Thymus (tissue), 11 donors: ENCODE results near the gene LRRC58. TPM values are rescaled to one million over a fixed set of nuclear protein-coding genes. Genes with fewer than 3 reads are reported as not detected.
"Not testable (repeated sequence)": the region's sequence is repeated elsewhere in the genome, so short reads cannot be mapped to it uniquely, and the experiment has no call there.

ENCODE experiments used
- DNase-seq, 9 donors: peaks; one replicate each; pipeline ENCODE4 v3.0.0-alpha.2; 2013; ENCODE audit warnings: low spot score in 9 of 9, low read depth in 6 of 9, missing footprints in 1 of 9
- H3K27ac ChIP-seq, 2 donors: one replicate each; pipeline ENCODE4 v1.5.1; 2013; ENCODE audit warnings: control low read depth in 1 of 2, low read depth in 1 of 2, low read length in 1 of 2, mild to moderate bottlenecking in 1 of 2, moderate library complexity in 1 of 2
- H3K27me3 ChIP-seq, 2 donors: one replicate each; pipeline ENCODE4 v1.5.1; 2013; ENCODE audit warnings: low read length in 1 of 2; ENCODE audit not compliant: control insufficient read depth in 2 of 2, insufficient read depth in 1 of 2
- H3K36me3 ChIP-seq, 2 donors: one replicate each; pipeline ENCODE4 v1.5.1; 2013; ENCODE audit warnings: low read length in 1 of 2, mild to moderate bottlenecking in 1 of 2, moderate library complexity in 1 of 2; ENCODE audit not compliant: control insufficient read depth in 2 of 2, insufficient read depth in 2 of 2
- H3K4me1 ChIP-seq, 2 donors: one replicate each; pipeline ENCODE4 v1.5.1; 2013; ENCODE audit warnings: low read length in 2 of 2; ENCODE audit not compliant: control insufficient read depth in 2 of 2, insufficient read depth in 2 of 2
- H3K4me3 ChIP-seq, 2 donors: one replicate each; pipeline ENCODE4 v1.5.1; 2013; ENCODE audit warnings: low read length in 2 of 2, control low read depth in 1 of 2, mild to moderate bottlenecking in 1 of 2
- H3K9me3 ChIP-seq, 2 donors: one replicate each; pipeline ENCODE4 v1.5.1; 2013; ENCODE audit warnings: low read length in 1 of 2, mild to moderate bottlenecking in 1 of 2; ENCODE audit not compliant: control insufficient read depth in 2 of 2, insufficient read depth in 1 of 2
- WGBS: extraction: QIAGEN DNeasy Blood & Tissue Kit; methylation state at CpG from one replicate; pipeline ENCODE4 v1.1.7; 2013; 5-methylcytosine and 5-hydroxymethylcytosine counted together
- polyA plus RNA-seq: library from polyadenylated mRNA; stranded (reverse); fragments of 200-250 nt; gene quantifications from one replicate; pipeline ENCODE4 v1.2.3, GENCODE V29; 2013
- total RNA-seq: library from RNA; stranded (reverse); fragments of 120-200 nt; gene quantifications from one replicate; pipeline ENCODE4 v1.2.4, GENCODE V29; 2013
- donor health status: healthy.

Gene LRRC58
- total and polyA plus RNA-seq, 2 donors = 8.2 to 14.9 TPM

GRCh38 chr3:120326784-120327183 is 22.4 kb downstream of the LRRC58 start:
- WGBS = 98% methylated on average over 2 of the region's 2 CpGs
- H3K27me3 ChIP-seq = no peaks in the 10 kb centered on the region
- no peaks in the 10 kb centered on the region for H3K9me3 ChIP-seq
- peaks cover 5 to 28% of the 10 kb centered on the region in 2 donors for H3K36me3 ChIP-seq
- no peak for DNase-seq
- H3K27ac ChIP-seq = no peak overlapping the region
- no peak overlapping the region for H3K4me3 ChIP-seq
- H3K4me1 ChIP-seq = no peaks in the 10 kb centered on the region

DNA sequence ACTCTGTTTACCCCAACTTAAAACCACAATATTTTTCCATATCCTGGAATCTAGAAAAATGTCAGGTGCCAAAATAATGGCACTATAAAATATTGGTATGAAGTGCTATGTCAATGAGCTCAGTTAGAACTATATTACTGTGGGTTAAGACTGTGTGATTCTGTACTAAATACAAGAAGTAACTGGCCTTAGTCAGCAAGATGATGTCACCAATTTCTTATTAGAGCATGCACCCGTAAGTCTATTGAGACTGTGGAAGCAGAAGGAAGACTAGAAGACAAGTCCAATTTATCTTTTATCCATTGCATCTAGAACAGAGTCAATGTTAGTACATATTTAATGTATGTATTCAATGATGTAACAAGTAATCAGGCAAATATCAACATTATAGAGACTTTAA is 25.0 kb downstream of the LRRC58 start:
- no peak overlapping the region for H3K4me3 ChIP-seq
- H3K27me3 ChIP-seq = no peaks in the 10 kb centered on the region
- H3K4me1 ChIP-seq = no peaks in the 10 kb centered on the region
- no peak overlapping the region for H3K27ac ChIP-seq
- DNase-seq = no peak
- WGBS = 93% methylated on average over 1 of the region's 1 CpG
- no peaks in the 10 kb centered on the region for H3K9me3 ChIP-seq
- peaks cover 4 to 16% of the 10 kb centered on the region in 2 donors for H3K36me3 ChIP-seq

DNA sequence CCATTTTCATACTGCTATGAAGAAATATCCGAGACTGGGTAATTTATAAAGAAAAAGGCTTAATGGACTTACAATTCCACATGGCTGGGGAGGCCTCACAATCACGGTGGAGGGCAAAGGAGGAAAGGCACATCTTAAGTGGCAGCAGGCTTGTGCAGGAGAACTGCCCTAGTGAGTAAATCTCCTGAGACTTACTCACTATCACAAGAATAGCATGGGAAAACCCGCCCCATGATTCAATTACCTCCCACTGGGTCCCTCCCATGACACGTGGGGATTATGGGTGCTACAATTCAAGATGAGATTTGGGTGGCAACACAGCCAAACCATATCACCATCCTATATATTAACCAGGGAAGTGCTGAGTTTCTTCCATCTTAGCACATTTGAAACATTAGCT is 25.4 kb downstream of the LRRC58 start:
- not testable (repeated sequence) for H3K4me3 ChIP-seq, DNase-seq, H3K27me3 ChIP-seq, H3K4me1 ChIP-seq, H3K27ac ChIP-seq, H3K9me3 ChIP-seq
- 96% methylated on average over 4 of the region's 4 CpGs for WGBS
- H3K36me3 ChIP-seq = peaks cover 4 to 16% of the 10 kb centered on the region in 2 donors

GRCh38 chr3:120311863-120312794 is 37.0 kb downstream of the LRRC58 start:
- DNase-seq = no peak
- peaks cover 0 to 8% of the 10 kb centered on the region in 2 donors for H3K9me3 ChIP-seq
- H3K4me3 ChIP-seq = no peak overlapping the region
- no peak overlapping the region for H3K27ac ChIP-seq
- H3K4me1 ChIP-seq = no peaks in the 10 kb centered on the region
- no peaks in the 10 kb centered on the region for H3K27me3 ChIP-seq
- no peaks in the 10 kb centered on the region for H3K36me3 ChIP-seq
- WGBS = 96% methylated on average over 24 of the region's 24 CpGs

DNA sequence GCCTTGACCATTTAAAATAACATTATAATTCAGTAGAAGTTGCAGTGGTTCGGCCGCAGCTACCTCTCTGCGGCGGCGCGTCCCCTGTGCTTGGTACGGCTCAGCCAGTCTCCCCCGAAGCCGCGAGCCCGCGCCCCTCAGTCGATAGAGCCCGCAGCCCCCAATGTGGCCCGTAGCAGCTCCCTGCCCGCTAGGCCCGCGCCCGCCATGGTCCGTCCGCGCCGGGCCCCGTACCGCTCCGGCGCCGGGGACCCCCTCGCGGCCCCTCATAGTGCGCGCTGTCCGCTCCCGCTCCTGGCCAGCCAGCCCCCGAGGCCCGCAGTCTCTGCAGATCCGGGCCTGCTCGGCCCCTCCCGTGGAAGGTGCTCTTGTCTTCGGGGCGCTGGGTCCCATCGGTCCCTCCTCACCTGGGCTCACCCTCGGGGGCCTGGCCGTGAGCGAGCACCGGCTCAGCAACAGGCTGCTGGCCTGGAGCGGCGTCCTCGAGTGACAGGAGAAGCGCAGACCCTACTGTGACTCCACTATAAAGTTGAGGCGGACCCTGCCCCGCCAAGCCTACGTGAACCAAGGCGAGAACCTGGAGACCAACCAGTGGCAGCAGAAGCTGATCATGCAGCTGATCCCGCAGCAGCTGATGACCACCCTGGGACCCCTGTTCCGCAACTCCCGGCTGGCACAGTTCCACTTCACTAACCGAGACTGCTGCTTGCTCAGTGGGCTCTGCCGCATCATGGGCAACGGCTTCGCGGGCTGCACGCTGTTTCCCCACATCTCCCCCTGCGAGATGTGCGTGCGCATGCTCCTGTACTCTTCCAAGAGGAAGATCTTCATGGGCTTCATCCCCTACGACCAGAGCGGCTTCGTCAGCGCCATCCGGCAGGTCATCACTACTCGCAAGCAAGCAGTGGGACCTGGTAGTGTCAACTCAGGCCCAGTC is 42.4 kb downstream of the LRRC58 start:
- 76% methylated on average over 67 of the region's 72 CpGs for WGBS
- Histone ChIP-seq H3K36me3 (no peaks in the 10 kb centered on the region), H3K27ac (no peak overlapping the region), H3K9me3 (peaks cover 0 to 10% of the 10 kb centered on the region in 2 donors), H3K27me3 (peaks cover 0 to 3% of the 10 kb centered on the region in 2 donors), H3K4me1 (no peaks in the 10 kb centered on the region), H3K4me3 (no peak overlapping the region)
- DNase-seq = no peak

GRCh38 chr3:120304616-120305015 is 44.5 kb downstream of the LRRC58 start:
- H3K27me3 ChIP-seq = peaks cover 0 to 3% of the 10 kb centered on the region in 2 donors
- no peak overlapping the region for H3K4me3 ChIP-seq
- H3K4me1 ChIP-seq = no peaks in the 10 kb centered on the region
- peaks cover 0 to 10% of the 10 kb centered on the region in 2 donors for H3K9me3 ChIP-seq
- 97% methylated on average over 4 of the region's 4 CpGs for WGBS
- no peak for DNase-seq
- no peaks in the 10 kb centered on the region for H3K36me3 ChIP-seq
- H3K27ac ChIP-seq = no peak overlapping the region

DNA sequence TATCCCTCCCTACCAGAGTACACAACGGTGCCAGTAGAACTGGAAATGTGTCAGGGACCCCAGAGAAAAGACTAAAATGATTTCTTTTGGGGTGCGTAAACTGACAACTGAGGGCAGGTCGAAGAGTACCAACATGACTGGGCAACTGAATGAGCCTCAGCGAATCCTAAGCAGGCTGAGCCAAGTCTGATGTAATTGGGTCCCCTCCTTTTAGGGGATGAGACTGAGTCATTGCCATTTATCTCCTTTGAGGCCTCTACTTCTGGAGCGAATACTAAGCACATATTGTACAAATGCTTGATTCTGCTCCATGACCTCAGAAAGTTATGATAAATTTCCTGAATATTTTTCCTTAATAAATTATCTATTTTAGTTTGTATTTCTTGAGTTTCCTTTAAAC is 46.8 kb downstream of the LRRC58 start:
- H3K9me3 ChIP-seq = peaks cover 0 to 7% of the 10 kb centered on the region in 2 donors
- no peaks in the 10 kb centered on the region for H3K4me1 ChIP-seq
- H3K36me3 ChIP-seq = no peaks in the 10 kb centered on the region
- DNase-seq = no peak
- no peak overlapping the region for H3K27ac ChIP-seq
- H3K27me3 ChIP-seq = peaks cover 0 to 3% of the 10 kb centered on the region in 2 donors
- no peak overlapping the region for H3K4me3 ChIP-seq
- WGBS = 95% methylated on average over 5 of the region's 5 CpGs

- Histone ChIP-seq H3K4me1 (no peaks in the 10 kb centered on the region), H3K4me3 (no peak overlapping the region), H3K27ac (no peak overlapping the region), H3K27me3 (no peaks in the 10 kb centered on the region), H3K36me3 (no peaks in the 10 kb centered on the region), H3K9me3 (no peaks in the 10 kb centered on the region)
- 97% methylated on average over 3 of the region's 3 CpGs for WGBS
- DNase-seq = no peak
Observed at GRCh38 chr3:120300971-120301370, 48.2 kb downstream of the LRRC58 start.

DNA sequence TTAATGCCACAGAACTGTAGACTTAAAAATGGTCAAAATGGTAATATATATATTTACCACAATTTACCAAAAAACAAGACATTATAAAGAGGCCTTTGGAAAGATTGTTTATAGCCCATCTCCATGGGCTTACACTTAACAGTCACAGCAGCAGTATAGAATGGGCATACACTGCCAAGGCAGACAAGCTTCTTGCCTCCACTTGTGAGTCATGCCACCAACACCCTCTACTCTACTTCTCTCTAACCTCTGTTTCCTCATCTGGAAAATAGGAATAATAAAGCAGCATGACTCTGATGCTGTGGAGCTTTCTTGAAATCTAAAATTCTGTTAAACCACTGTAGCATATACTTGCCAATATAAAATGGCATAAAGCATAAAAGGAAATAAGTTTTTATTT is 49.8 kb downstream of the LRRC58 start:
- no peak overlapping the region for H3K4me3 ChIP-seq
- H3K4me1 ChIP-seq = no peaks in the 10 kb centered on the region
- no peaks in the 10 kb centered on the region for H3K27me3 ChIP-seq
- no peaks in the 10 kb centered on the region for H3K36me3 ChIP-seq
- DNase-seq = no peak
- H3K9me3 ChIP-seq = no peaks in the 10 kb centered on the region
- H3K27ac ChIP-seq = no peak overlapping the region
